Type B pancreatic cell (in vitro differentiated cells): Measurements from ENCODE around the gene SCAND1. TPM values are rescaled to one million over a fixed set of nuclear protein-coding genes. Genes with fewer than 3 reads are reported as not detected.
"Not testable (repeated sequence)": the region's sequence is repeated elsewhere in the genome, so short reads cannot be mapped to it uniquely, and the experiment has no call there.

ENCODE experiments used
- DNase-seq: peaks from one replicate; pipeline ENCODE4 v3.0.0; 2021; ENCODE audit warnings: mixed read lengths; ENCODE audit not compliant: unreplicated experiment; ENCODE audit errors: extremely low spot score
- H3K27ac Mint-ChIP-seq: 2 replicates; pipeline ENCODE4 v1.8.0; 2021; ENCODE audit warnings: mild to moderate bottlenecking, mixed read lengths
- H3K27me3 Mint-ChIP-seq: 2 replicates; pipeline ENCODE4 v1.8.0; 2021; ENCODE audit warnings: mixed read lengths
- H3K36me3 Mint-ChIP-seq: 2 replicates; pipeline ENCODE4 v1.8.0; 2021; ENCODE audit warnings: mixed read lengths
- H3K4me1 Mint-ChIP-seq: one replicate; pipeline ENCODE4 v1.8.0; 2021; ENCODE audit warnings: mixed read lengths; ENCODE audit not compliant: unreplicated experiment
- H3K4me3 Mint-ChIP-seq: 2 replicates; pipeline ENCODE4 v1.8.0; 2021; ENCODE audit warnings: mild to moderate bottlenecking, mixed read lengths
- H3K9me3 Mint-ChIP-seq: 2 replicates; pipeline ENCODE4 v1.8.0; 2021; ENCODE audit warnings: mixed read lengths
- CTCF ChIP-seq: fragments of 200-600 bp; sonication (generic); conservative IDR thresholded peaks from 2 replicates; pipeline ENCODE4 v1.5.0; 2021; ENCODE audit warnings: antibody characterized with exemption, mild to moderate bottlenecking
- total RNA-seq: library from RNA; stranded (reverse); gene quantifications from 2 replicates; pipeline ENCODE4 v1.2.1, GENCODE V29; 2021; ENCODE audit warnings: low replicate concordance

SCAND1 gene
- total RNA-seq, 1 donor from 2014 or later, result 71.6 TPM

DNA sequence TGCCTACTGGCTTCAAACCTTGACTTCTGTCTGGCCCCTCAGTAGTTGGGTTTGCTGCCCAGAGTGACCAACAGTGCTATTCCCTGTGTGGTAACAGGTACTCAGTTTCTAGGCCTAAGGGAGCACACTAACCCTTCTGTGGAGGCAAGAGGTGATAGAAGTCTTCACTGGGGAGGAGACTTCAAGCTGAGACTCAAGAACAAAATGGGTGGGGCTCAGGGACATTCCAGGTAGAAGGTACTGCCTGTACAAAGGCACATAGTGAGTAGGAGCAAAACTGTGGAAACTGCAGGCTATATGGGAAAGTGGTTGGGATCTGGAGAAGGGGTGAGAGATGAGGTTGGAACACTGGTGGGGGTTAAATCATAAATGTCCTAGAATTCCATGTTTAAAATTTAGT lies 2.3 kb upstream of the SCAND1 start:
- Mint-ChIP-seq H3K36me3 (peaks cover 13% of the 10 kb centered on the region), H3K9me3 (peaks cover 5% of the 10 kb centered on the region), H3K27me3 (no peaks in the 10 kb centered on the region), H3K27ac (peak overlapping the region; percentile 76), H3K4me1 (peaks cover 9% of the 10 kb centered on the region), H3K4me3 (peak overlapping the region; percentile 68)
- TF ChIP-seq CTCF, result no peak
- no peak for DNase-seq

DNA sequence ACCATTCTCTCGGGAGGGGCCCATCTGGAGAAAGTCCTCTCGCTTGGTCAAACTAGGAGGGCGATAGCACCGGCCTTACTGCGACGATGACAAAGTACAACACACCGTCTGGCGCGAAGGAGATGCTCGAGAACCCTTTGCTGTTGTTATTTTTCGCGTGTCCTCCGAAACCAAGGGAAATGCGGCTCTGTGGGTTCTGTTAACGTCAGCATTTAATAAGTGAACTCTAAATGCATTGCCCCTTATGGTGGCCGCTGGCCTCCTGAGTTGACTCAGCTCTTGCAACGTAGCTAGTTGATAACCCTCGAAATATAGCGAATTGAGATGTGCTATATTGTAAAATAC lies 577 bp upstream of the SCAND1 start:
- TF ChIP-seq CTCF, result no peak
- no peak for DNase-seq
- Mint-ChIP-seq H3K27ac (peak overlapping the region; percentile 99), H3K36me3 (peaks cover 13% of the 10 kb centered on the region), H3K9me3 (peaks cover 5% of the 10 kb centered on the region), H3K27me3 (no peaks in the 10 kb centered on the region), H3K4me3 (peak overlapping the region; percentile 100), H3K4me1 (peaks cover 9% of the 10 kb centered on the region)

DNA sequence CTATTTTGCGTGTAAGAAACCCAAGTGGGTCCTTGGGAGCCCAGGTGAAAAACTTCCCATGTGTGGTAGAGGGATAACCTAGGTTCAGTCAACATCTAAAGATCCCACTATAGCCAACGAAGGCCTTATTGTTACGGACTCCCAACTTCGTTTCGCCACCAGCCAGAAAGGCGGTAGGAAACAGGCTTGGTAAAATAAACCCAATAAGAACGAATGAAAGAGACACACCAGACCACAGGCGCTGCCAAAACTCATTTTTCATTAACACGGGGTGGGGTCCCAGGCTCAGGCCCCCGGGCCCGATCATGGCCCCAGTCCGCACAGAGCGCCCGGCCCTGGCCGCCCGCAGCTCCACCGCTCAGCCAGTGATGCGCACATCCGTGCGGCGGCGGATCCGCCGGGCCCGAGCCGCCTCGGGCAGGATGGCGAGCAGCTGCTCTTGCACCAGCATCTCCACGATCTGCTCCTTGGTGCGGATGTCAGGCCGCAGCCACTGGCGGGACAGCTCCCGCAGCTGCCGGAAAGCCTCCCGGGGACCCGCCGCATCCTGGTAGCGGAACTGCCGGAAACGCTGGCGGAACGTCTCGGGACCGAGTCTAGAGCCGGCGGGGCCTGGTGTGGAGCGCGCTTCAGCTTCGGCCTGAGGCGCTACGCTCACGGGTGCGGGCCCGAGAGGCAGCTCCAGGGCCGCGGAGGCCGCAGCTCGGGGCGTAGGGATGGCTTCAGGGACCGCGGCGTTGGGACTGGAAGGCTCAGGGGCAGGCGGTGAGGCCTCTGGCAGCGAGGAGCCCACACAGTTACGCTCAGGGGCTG lies 709 bp downstream of the SCAND1 start:
- TF ChIP-seq CTCF, result no peak
- H3K27me3 Mint-ChIP-seq, result no peaks in the 10 kb centered on the region
- peaks cover 9% of the 10 kb centered on the region for H3K4me1 Mint-ChIP-seq
- DNase-seq, result peak; percentile 77
- peaks cover 5% of the 10 kb centered on the region for H3K9me3 Mint-ChIP-seq
- H3K4me3 Mint-ChIP-seq, result peak overlapping the region; percentile 100
- H3K27ac Mint-ChIP-seq, result peak overlapping the region; percentile 99
- H3K36me3 Mint-ChIP-seq, result peaks cover 17% of the 10 kb centered on the region

DNA sequence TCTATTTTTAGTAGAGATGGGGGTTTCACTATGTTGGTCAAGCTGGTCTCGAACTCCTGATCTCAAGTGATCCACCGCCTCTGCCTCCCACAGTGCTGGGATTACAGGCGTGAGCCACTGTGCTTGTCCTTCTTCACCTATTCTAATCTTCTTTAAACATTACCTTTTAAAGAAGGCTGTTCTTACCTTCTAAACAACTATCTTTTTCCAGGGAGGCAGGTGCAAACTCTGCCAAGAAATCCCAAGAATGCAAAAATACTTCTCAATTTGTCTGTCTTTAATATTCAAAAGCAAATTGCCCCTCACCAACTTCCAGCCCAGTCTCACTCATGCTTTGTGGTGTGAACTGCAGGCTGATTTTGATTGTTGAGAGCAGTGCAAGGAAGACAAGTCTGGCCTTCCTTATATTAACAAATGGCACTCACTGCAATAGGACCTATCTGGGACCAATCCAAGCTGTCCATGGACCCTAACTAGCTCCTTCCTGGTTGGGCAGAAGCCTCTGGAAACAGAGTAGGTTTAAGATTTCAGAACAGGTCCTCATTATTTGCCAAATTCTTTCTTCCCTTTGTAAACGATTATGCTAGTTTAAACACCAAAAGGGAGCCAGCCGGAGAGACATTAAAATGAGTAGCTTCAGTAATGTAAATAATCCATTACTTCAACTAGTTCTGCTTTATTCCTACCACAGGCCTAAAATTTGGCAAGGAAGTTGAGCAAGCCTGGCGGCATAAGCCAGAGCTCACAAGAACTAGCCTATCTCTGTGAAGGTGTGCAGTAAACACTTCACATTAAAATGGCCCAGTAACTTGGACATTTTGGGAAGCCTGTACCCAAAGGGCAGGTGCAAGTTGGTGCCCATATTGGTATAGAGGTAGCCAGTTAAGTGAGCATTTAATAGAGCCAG lies 1.6 kb downstream of the SCAND1 start:
- H3K27ac Mint-ChIP-seq, result peak overlapping the region; percentile 99
- peaks cover 9% of the 10 kb centered on the region for H3K4me1 Mint-ChIP-seq
- no peaks in the 10 kb centered on the region for H3K27me3 Mint-ChIP-seq
- H3K9me3 Mint-ChIP-seq, result peaks cover 5% of the 10 kb centered on the region
- peaks cover 17% of the 10 kb centered on the region for H3K36me3 Mint-ChIP-seq
- peak overlapping the region; percentile 100 for H3K4me3 Mint-ChIP-seq
- no peak for DNase-seq
- TF ChIP-seq CTCF, result no peak

- not testable (repeated sequence) for H3K27me3 Mint-ChIP-seq, H3K9me3 Mint-ChIP-seq, DNase-seq, H3K4me1 Mint-ChIP-seq
- Mint-ChIP-seq H3K4me3 (peak overlapping the region; percentile 41), H3K27ac (peak overlapping the region; percentile 99), H3K36me3 (peaks cover 20% of the 10 kb centered on the region)
Measured at GRCh38 chr20:35952080-35952479, 2.2 kb downstream of the SCAND1 start.

GRCh38 chr20:35950093-35950492 lies 4.2 kb downstream of the SCAND1 start:
- DNase-seq, result no peak
- peaks cover 6% of the 10 kb centered on the region for H3K4me1 Mint-ChIP-seq
- H3K36me3 Mint-ChIP-seq, result peaks cover 17% of the 10 kb centered on the region
- no peak overlapping the region for H3K27ac Mint-ChIP-seq
- no peak overlapping the region for H3K4me3 Mint-ChIP-seq
- TF ChIP-seq CTCF, result no peak
- no peaks in the 10 kb centered on the region for H3K9me3 Mint-ChIP-seq
- no peaks in the 10 kb centered on the region for H3K27me3 Mint-ChIP-seq
